Right lobe of liver (tissue), 6 donors: ENCODE measurements around the gene PKD2L1. TPM values are rescaled to one million over a fixed set of nuclear protein-coding genes. Genes with fewer than 3 reads are reported as not detected.
A peak's percentile ranks its signal among the peaks of the same experiment; 100 is the strongest.

Source experiments
- ATAC-seq, 4 donors: fragments of 200-7000 bp; cut with Tn5 transposase; one replicate each; pipeline ENCODE4 v1.9.1; 2020; ENCODE audit warnings: mild to moderate bottlenecking in 4 of 4, moderate library complexity in 4 of 4
- DNase-seq, 3 donors: peaks; one replicate each; pipeline ENCODE4 v3.0.0-alpha.2; 2020
- H3K27ac ChIP-seq, 3 donors: fragments of 200-600 bp; one replicate each; pipeline ENCODE4 v1.8.0; 2022
- H3K27me3 ChIP-seq, 2 donors: fragments of 200-600 bp; one replicate each; pipeline ENCODE4 v1.8.0; 2022
- H3K36me3 ChIP-seq, 4 donors: fragments of 200-600 bp; sonication (generic) in 1 of 4; one replicate each; pipeline versions ENCODE4 v1.5.1 to v1.8.0; 2017 to 2022; ENCODE audit warnings: control low read depth in 1 of 4
- H3K4me1 ChIP-seq, 4 donors: fragments of 200-600 bp; sonication (generic) in 1 of 4; one replicate each; pipeline versions ENCODE4 v1.5.1 to v1.8.0; 2017 to 2022; ENCODE audit warnings: control low read depth in 1 of 4
- H3K4me3 ChIP-seq, 3 donors: fragments of 200-600 bp; one replicate each; pipeline ENCODE4 v1.8.0; 2022
- H3K9me3 ChIP-seq, 4 donors: fragments of 200-600 bp; sonication (generic) in 1 of 4; one replicate each; pipeline versions ENCODE4 v1.5.1 to v1.8.0; 2017 to 2022; ENCODE audit warnings: control low read depth in 1 of 4
- CTCF ChIP-seq, 4 donors: fragments of 200-600 bp in 3 of 4; fragments of 450-650 bp in 1 of 4; IDR thresholded peaks; one replicate each; pipeline versions ENCODE4 v1.5.1 to v1.8.0; 2016 to 2022; ENCODE audit warnings: antibody characterized with exemption in 4 of 4, mild to moderate bottlenecking in 2 of 4
- POLR2A ChIP-seq: fragments of 450-650 bp; IDR thresholded peaks from one replicate; pipeline ENCODE4 v1.6.1; 2017; ENCODE audit warnings: antibody characterized with exemption, mild to moderate bottlenecking
- WGBS: methylation state at CpG from one replicate; pipeline ENCODE4 v1.1.6; 2018; ENCODE audit warnings: low coverage, low lambda C conversion rate; ENCODE audit not compliant: insufficient coverage; ENCODE audit errors: missing lambda C conversion rate; 5-methylcytosine and 5-hydroxymethylcytosine counted together
- intact Hi-C, 2 donors: fragments of 100-400 bp; cut with DNase I; formaldehyde crosslinking; loops; one replicate each; pipeline versions ENCODE4 v1.11.2 to v1.14.1; 2022
- total RNA-seq, 6 experiments: library from RNA; depleted of rRNA in 2 of 6; stranded (reverse); fragments of >200 nt in 2 of 6; fragmentation: NEBNext Ultra II Directional in 3 of 6; extraction: Animal tissue kit (Norgen Biotek cat#: 25700) in 3 of 6; gene quantifications; one replicate each; pipeline versions ENCODE4 v1.1.0 to v1.2.4, GENCODE V29; 2016 to 2023
- donor health status: DM: no; HTN: yes; CAD: no.
- donor health status: DM: no; HTN: no; CAD: no.
- donor health status: DM: no; HTN: no; CAD: no.
- donor health status: DM: no; HTN: yes; CAD: no.
- donor health status: DM: no; HTN: yes; CAD: no.

Gene PKD2L1
- total RNA-seq, 6 experiments from 2014 or later = 0.12 to 0.26 (median 0.22) TPM; not detected in 3

- Histone ChIP-seq H3K9me3 (no peaks in the 10 kb centered on the region), H3K4me3 (peak within 1 kb of the TSS; percentile 66 to 83 (median 70)), H3K4me1 (peaks cover 0 to 49% (median 22%) of the 10 kb centered on the region in 4 donors), H3K27me3 (no peaks in the 10 kb centered on the region), H3K27ac (peak within 1 kb of the TSS; percentile 53 to 96 (median 83)), H3K36me3 (peaks cover 0 to 7% (median 0%) of the 10 kb centered on the region in 4 donors)
- TF ChIP-seq POLR2A (peak; percentile 85), CTCF (IDR thresholded peaks at IDR 0.05) (no peak)
- WGBS = 0% methylated on average over 26 of the region's 73 CpGs
- DNase-seq (peak; percentile 83 to 94 (median 94)), ATAC-seq (peak; percentile 77 to 92 (median 87))
- intact Hi-C loops = no loop called here
Measured at GRCh38 chr10:100346765-100347567, 16.9 kb upstream of the PKD2L1 start, which contains the start of gene SCD. TSS of gene SCD (plus strand) at chr10:100347233. CDS start at chr10:100347505, 272 bp downstream.

GRCh38 chr10:100346351-100346764 is 16.3 kb upstream of the PKD2L1 start:
- Histone ChIP-seq H3K36me3 (peaks cover 0 to 7% (median 0%) of the 10 kb centered on the region in 4 donors), H3K9me3 (no peaks in the 10 kb centered on the region), H3K27me3 (no peaks in the 10 kb centered on the region), H3K4me3 (peak overlapping the region; percentile 66 to 83 (median 70)), H3K27ac (peak overlapping the region; percentile 53 to 96 (median 83)), H3K4me1 (peaks cover 0 to 55% (median 27%) of the 10 kb centered on the region in 4 donors)
- DNase-seq (peak; percentile 68 to 92 (median 85)), ATAC-seq (peak; percentile 47 to 65 (median 60))
- under 1% methylated on average over 14 of the region's 36 CpGs for WGBS
- TF ChIP-seq POLR2A = no peak
- TF ChIP-seq CTCF (IDR thresholded peaks at IDR 0.05) = no peak
- intact Hi-C loops = no loop called here

- Histone ChIP-seq H3K27me3 (no peaks in the 10 kb centered on the region), H3K27ac (peak overlapping the region in 2 of 3 donors; percentile 83 to 96), H3K9me3 (no peaks in the 10 kb centered on the region), H3K36me3 (peaks cover 0 to 5% (median 0%) of the 10 kb centered on the region in 4 donors), H3K4me1 (peaks cover 2 to 57% (median 29%) of the 10 kb centered on the region in 4 donors), H3K4me3 (peak overlapping the region in 2 of 3 donors; percentile 70 to 83)
- DNase-seq (peak in 2 of 3 donors; percentile 62 to 63), ATAC-seq (peak in 2 of 4 donors; percentile 6 to 13)
- 28% methylated on average over 9 of the region's 9 CpGs for WGBS
- intact Hi-C loops = no loop called here
- TF ChIP-seq CTCF (IDR thresholded peaks at IDR 0.05) = no peak
- no peak for TF ChIP-seq POLR2A
Measured at GRCh38 chr10:100345570-100346330, 15.7 kb upstream of the PKD2L1 start.

- no peak overlapping the region for H3K4me3 ChIP-seq
- TF ChIP-seq CTCF (IDR thresholded peaks at IDR 0.05) = no peak
- no peak for TF ChIP-seq POLR2A
- ATAC-seq = no peak
- WGBS = 59% methylated on average over 3 of the region's 3 CpGs
- no peaks in the 10 kb centered on the region for H3K27me3 ChIP-seq
- no peaks in the 10 kb centered on the region for H3K9me3 ChIP-seq
- intact Hi-C loops = no loop called here
- no peaks in the 10 kb centered on the region for H3K36me3 ChIP-seq
- H3K27ac ChIP-seq = no peak overlapping the region
- H3K4me1 ChIP-seq = peaks cover 3 to 58% (median 26%) of the 10 kb centered on the region in 4 donors
- DNase-seq = no peak
Measured at GRCh38 chr10:100344241-100344788, 14.3 kb upstream of the PKD2L1 start.
